GM18526 (cell line): ENCODE results near the gene TRERF1.

Source experiments
- POLR2A ChIP-seq: IDR thresholded peaks from 3 replicates; pipeline ENCODE4 v1.6.1; 2011; ENCODE audit not compliant: insufficient read length; ENCODE audit errors: extremely low read depth

Gene TRERF1

DNA sequence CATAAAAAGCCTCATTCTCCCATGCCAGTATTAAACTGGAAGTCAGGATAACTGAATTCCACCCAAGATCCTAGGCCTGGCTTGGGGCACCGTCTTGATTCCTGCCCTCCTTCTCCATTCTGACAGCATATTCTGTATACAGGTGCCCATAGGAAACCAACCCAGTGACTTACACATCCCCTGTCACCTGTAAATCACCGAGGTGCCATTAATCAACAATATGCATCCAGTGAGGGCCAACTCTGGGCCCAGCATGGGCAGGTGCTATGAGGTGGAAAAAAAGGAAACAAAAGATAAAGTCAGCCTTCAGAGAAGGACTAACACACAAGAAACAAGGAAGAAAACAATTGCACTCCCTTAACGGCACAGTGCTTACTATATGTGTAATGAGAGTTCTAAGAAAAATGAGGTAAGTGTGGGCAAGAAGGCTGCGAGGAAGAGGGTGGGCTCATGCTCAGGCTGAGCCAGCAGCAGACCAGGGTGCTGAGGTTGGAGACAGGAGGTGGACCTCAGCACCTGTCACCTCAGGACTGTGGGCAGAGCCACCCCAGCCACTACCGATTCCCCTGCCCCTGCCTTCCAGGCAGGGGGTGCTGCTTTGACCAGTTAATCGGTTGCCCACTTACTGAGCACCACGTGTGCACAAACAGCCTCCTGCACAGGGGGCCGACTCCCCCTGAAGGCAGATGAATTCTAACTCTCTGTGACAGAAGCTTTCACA is 105.9 kb downstream of the TRERF1 start:
- TF ChIP-seq POLR2A = no peak

DNA sequence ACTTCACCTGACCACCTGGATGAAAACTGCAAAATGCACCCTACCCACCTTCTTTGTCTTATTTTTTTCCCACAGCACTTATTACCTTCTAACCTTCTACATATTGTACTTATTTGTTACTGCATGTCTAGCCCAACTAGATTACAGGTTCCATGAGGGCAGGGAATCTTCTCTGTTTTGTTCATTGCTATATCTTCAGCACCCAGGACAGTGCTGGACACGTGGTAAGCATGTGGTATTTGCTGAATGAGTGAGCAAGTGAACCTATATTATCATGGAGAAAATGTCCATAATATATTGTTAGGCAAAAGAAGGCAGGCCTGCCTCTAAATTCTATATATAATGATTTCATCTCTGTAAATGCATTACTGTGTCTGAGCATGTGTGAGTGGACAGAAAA is 107.0 kb downstream of the TRERF1 start:
- no peak for TF ChIP-seq POLR2A

DNA sequence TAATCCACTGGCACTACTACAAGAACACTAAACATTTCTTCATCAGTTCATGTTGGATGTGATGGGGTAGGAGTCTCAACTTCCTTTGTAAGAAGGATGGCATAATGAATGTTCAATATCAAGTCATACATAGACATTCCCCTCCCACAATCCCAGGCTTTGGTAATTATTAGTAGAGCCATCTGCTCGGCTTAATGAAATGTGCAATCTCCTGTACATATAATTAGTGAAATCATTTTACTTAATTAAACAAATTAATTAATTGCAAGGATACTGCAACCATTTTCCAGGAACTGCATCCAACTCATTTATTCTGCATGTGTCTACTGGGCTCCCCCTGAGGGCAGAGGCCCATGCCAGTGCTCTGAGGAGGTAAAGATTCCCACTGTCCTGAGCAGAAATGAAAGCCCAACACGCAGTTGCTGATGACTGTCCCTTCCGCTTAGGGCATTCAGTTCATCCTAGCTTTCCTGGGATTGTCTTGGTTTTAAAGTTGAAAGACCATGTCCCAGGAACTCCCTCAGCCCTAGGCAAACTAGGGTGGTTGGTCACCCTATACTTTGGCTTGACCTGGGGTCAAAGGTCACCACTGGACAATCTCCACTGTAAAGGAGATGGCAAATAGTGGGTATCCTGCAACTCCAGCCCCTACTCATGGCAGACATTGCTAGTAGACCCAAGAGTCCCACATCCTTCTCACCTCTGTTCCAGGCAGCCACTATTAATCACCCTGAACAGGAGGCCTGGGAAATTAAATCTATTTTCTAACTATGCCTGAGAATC is 109.8 kb downstream of the TRERF1 start:
- TF ChIP-seq POLR2A = no peak

DNA sequence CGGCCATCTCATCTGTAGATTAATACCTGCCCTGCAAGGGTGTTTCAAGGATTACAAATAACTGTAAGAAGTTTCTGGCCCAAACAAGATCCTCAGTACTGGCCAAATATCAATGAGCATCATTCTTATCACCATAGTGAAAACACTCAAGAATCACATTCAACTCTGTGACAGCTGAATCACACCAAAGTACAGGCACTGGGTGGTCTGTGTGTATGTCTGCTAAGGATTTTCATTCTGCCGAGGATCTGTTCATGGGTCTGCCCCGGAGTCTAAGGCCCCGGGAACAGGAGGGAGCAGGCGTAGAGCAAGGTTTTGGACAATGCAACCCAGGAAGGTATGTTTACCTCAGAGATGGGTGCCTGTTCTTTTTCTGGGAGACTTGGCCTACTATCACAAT is 110.5 kb downstream of the TRERF1 start:
- no peak for TF ChIP-seq POLR2A

DNA sequence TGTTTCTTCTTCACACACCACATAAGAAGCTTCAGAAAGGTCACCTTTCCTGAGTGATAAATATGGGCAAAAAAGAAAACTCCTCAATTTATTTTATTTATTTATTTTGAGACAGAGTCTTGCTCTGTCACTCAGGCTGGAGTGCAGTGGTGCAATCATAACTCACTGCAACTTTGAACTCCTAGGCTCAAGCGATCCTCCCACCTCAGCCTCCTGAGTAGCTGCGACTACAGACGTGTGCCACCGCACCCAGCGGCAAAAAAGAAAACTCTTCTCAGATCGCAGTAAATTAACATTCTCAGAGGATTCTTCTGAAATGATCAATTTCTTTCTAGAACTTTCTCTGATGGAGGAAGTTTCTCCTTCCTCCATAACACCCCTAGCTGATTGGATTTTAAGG is 111.2 kb downstream of the TRERF1 start:
- no peak for TF ChIP-seq POLR2A

DNA sequence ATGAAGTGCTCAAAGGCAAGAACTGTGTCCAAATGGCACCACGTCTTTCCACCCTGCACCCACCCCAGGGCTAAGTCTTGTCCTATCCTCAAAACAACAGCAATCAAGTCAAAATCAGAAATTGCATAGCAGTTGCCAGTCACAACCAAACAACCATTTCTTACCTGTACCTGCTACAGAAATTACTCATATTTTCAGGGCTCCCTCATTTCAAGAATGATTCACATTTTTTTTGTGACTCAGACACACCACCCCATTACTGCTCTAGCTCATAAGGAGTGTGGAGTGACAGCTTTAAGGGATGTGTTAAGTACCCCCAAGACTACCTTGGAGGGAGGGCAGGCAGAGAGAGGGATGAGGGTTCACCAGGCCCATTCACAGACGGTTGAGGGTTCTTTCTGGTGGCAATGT is 111.7 kb downstream of the TRERF1 start:
- no peak for TF ChIP-seq POLR2A

DNA sequence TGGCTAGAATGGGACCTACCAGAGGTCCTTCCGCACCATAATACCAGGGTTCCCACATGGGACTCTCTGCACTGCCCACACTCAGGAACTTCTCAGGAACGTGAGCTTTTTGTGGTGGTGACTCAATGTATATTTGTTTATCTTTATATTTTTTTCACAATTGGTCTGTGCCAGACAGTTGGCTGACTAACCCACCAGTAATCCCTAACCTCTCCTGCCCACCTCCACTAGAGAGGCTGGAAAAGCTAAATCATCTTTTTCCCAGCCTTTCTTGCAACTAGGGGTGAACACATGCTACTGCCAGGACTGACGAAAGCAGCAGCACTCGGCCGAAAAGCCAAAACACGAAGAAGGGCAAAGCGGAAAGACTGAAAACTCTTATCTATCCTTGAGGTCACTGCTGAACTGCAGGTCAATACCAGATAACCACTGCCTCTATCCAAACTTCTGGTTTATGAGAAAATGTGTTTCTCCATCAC is 112.9 kb downstream of the TRERF1 start:
- no peak for TF ChIP-seq POLR2A

DNA sequence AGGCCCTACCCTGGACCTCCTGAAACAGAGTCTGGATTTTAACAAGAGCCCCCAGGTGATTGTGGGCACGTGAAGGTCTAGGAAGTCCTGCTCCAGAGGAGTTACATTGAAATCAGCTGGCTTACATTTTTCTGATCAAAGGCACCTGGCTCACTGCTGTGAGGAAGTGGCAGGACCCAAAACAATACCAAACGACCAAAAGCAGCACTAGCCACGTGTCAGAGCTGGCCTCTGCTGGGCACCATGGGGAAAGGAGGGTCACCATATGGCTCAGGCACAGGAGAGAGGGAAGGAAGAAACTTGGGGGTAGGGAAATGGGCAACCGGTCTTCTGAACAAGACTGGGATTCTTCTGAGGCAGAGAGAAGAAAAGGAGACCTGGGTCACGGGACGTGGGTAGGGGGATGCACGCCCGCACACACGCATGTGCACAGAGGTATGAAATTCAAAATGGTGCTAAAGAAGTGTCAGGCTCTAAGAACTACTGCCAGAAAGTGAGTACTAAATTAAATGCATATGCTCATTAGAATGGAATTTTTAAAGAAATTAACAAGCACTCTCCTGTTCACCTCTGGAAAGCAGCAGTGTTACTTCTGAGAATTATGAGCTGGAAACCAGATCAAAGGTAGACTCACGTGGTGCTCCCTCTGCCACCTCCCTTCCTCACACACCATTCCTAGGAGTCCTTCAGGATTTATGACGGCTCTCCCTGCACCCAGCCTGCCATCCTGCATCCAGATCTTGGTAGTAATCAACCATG is 113.6 kb downstream of the TRERF1 start:
- TF ChIP-seq POLR2A = no peak

DNA sequence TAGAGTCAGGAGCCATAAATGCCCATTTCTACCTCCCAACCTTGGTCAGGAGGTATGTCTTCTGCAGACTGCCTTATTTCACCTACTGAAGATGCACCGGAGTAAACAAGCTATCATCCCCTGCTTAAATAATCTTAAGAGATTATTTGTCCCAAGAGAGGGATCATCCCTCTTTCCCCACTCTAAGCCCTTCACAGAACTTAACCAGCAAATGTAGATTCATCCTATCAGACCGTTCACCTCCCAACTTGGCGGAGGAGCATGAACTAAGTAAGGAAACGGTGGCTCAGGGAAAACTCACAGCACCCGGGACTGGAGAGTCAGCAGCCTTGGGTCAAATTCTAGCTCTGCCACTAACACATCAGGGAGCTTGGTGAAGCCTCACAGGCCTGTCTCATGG is 115.3 kb downstream of the TRERF1 start:
- TF ChIP-seq POLR2A = no peak

DNA sequence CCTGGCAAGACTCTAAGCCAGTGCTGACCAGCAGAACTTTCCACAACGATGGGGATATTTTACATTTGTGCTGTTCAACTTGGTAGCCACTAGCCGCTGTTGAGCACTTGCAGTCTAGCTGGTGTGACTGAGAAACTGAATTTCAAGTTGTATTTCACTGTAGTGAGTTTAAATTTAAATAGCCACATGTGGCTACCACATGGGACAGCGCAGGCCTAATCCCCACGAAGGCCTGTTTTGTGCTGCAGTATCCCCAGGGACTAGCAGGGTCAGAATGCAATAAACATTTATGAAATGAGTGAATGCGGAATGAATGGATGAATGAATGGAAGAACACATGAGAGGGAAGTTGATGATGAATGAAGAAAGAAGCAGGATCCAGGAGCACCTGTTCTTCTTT is 115.8 kb downstream of the TRERF1 start:
- no peak for TF ChIP-seq POLR2A

DNA sequence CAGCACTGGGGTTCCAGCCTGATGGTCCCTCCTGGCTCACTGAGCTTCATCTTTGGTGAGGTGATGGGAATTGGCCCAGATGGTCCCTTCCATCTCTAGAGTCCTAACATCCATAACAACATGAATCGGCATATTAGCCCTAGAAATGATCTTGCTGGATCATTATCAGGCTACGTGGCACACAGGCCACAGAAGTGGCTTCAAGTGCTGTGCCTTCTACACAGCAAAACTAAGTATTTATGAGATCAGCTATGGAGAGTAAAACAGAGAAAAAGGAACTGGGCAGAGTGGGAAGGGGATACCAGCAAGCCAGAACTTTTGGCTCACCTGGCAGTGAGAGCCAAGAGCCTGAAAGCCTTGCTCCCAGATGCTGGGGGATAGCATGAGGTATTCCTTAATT is 116.9 kb downstream of the TRERF1 start:
- no peak for TF ChIP-seq POLR2A

DNA sequence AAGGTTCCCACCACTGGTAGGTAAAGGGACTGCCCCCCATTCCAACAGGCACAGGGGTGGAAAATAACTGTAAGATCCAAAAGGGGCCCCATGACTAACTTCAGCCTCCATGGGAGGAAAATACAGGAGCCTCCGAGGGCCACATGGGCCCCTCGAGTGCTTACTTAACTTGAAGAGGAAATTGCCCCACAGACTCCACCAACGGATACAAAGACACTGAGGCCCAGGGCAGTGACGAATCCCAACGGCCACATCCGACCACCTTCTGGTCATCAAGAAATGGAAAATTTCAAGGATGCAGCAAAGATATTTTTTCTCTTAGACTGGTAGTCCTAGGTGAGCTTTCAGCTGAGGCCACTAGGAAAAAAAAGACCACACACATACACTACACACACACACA is 118.1 kb downstream of the TRERF1 start:
- no peak for TF ChIP-seq POLR2A

DNA sequence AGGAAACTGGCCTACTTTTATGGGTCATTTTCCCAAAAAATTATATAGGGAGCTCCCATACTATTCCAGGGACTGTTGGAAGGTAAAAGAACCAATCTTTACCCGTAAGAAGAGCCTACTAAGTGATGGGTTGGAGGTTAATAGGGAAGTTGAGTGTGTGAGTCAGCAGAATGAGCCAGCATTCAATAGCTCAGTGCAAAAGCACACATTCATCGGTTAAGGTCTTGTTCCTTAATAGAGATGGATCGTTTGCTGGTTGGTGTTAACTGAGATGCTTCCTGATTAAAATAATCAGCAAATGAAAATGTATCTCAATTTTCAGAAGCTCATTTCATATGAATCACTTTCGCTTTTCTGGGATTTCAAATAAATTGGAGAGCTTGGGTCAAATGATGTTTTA is 118.8 kb downstream of the TRERF1 start:
- TF ChIP-seq POLR2A = no peak

DNA sequence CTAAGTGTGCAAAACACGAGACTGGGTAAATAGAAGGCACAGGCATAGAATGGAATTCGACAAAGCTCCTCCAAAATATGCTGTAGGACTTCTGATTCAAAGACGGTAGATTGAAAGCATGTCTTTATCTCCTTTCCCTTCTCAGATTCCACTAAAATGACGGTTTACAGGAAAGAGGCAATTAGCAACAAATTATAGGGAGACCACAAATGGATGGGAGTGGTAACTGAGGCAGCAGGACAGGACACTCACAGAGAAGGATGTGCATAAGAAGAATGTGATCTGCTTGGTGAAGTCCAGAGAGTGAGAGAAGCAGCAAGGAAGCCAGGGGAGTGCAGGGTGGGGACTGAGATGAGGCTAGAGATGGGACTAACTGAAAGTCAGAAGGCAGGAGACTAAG is 120.7 kb downstream of the TRERF1 start:
- TF ChIP-seq POLR2A = no peak

DNA sequence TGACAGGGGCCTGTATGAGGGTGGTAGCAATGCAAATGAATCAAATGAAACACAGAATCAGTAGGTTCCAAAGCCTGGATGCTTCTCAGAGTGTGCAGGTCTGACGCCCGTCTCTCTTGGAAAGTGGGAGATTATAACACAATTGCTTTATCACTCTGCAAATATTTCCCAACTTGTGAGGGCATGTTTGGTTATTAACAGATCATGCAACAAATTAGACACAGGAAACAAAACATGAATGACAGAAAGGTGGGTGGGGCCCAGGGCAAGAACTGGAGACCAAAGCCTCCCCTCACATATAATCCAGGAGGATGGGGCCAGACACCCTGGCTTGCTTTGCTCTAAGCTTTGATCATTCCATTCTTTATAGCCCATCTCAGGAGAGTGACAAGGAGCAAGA is 125.5 kb downstream of the TRERF1 start:
- TF ChIP-seq POLR2A = no peak

DNA sequence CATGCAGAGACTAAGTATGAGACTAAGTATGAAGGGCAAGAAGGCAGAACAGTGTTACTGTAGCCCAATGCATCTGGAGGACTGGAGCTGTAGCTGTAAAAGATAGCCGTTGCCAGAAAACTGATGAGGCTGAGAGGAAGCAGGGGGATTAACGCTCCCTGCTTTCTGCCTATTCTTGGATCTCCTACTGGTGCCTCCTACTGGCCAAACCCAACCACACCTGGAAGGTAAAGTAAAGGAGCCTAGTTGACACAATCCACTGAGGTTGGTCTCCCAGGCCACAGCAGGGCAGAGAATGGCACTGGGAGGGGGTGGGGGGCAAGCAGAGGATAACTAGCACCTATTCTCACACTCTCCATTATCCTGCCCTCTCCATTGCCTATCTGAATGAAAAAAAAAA is 129.1 kb downstream of the TRERF1 start:
- TF ChIP-seq POLR2A = no peak
